MM.1S (cell line): Measurements from ENCODE around the gene ETNK2.

ENCODE experiments used
- CTCF ChIP-seq: fragments of 300-600 bp; sonication (generic); IDR thresholded peaks from 2 replicates; pipeline ENCODE4 v1.5.1; 2016; ENCODE audit warnings: antibody characterized with exemption, low read length, mixed read lengths
- EZH2 ChIP-seq: fragments of 300-600 bp; sonication (generic); optimal IDR thresholded peaks from 2 replicates; pipeline ENCODE3; 2017; ENCODE audit warnings: low read depth, mild to moderate bottlenecking, antibody characterized with exemption, low read length, mixed read lengths
- EZH2phosphoT487 ChIP-seq: fragments of 300-600 bp; sonication (generic); IDR thresholded peaks from 2 replicates; pipeline ENCODE4 v1.6.1; 2018; ENCODE audit warnings: antibody characterized with exemption, low read length

- TF ChIP-seq CTCF (no peak), EZH2phosphoT487 (no peak), EZH2 (no peak)
These were observed 19.1 kb downstream of the ETNK2 start for GRCh38 chr1:204132718-204133117.
